Neuron (in vitro differentiated cells): Measurements from ENCODE around the gene NET1.

Experiments used
- H2AFZ ChIP-seq: one replicate; pipeline ENCODE4 v1.6.1; 2013; ENCODE audit warnings: low read depth, mild to moderate bottlenecking, inconsistent platforms, low read length, moderate library complexity
- H3K27me3 ChIP-seq: one replicate; pipeline ENCODE4 v1.6.1; 2013; ENCODE audit warnings: low read length; ENCODE audit not compliant: insufficient read depth
- H3K36me3 ChIP-seq: one replicate; pipeline ENCODE4 v1.6.1; 2013; ENCODE audit warnings: low read length; ENCODE audit not compliant: insufficient read depth
- H3K4me1 ChIP-seq: one replicate; pipeline ENCODE4 v1.6.1; 2013; ENCODE audit warnings: low read length; ENCODE audit not compliant: insufficient read depth
- H3K4me3 ChIP-seq: 2 replicates; pipeline ENCODE4 v1.5.1; 2013; ENCODE audit warnings: mild to moderate bottlenecking, low read length, moderate library complexity
- H3K9me3 ChIP-seq: one replicate; pipeline ENCODE4 v1.6.1; 2013; ENCODE audit warnings: low read length

Gene NET1

DNA sequence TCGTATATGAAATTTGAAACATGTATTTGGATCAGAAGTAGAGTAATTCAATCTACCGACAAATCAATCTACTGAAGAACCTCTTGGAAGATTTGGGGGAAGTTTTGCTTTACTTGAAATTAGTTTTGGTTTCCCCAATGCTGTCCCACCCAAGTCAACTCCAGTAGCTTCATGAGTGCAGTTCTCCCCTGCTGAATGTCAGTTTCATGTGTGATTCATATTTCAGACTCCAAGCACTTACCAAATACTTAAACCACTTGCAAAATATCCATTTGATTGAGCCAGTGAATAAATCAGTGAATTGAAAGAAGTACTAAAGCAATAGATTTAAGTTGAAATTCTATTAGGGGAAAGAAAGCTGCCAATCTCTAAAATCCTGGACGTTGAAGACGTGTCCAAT lies 77.7 kb downstream of the NET1 start:
- Histone ChIP-seq H3K4me1 (no peaks in the 10 kb centered on the region), H3K4me3 (no peak overlapping the region), H2AFZ (no peak overlapping the region), H3K36me3 (no peaks in the 10 kb centered on the region), H3K27me3 (peaks cover 19% of the 10 kb centered on the region), H3K9me3 (no peaks in the 10 kb centered on the region)

DNA sequence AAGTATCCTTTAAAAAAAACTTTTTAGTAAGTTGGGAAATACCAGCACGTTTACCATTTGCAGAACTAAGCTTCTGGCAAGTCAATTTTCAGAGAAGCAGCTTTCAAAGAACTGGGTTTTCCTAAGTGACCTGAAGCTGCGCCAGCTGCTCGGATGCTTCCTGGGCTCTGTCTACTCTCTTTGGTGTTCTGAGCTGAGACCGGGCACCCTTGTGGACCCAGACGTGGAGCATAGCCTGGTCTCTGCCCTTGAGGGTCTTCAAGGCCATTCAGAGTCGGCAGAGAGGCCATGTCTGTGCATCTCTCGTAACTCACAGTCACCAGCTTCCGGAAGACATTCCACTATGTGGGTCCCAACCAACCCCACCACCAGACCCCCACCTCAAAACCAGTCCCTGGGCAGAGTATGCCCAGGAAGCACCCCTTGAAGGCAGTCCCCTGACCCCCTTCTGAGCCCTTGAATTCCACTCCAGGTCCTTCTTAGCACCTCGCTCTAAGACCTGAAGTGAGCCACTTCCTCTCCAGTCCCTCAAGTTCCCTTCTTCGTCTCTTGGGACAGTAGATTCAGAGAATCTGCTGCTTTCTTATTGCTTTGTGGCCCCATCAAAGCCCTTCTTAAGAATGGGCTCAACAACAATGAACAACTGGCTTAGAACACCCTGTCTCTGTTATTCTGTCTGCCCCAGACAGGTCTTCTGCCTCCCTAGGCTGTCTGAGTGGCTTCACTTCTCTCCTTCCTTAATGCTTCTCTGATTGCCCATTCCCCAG lies 78.5 kb downstream of the NET1 start:
- no peak overlapping the region for H3K4me3 ChIP-seq
- H2AFZ ChIP-seq, result no peak overlapping the region
- H3K9me3 ChIP-seq, result no peaks in the 10 kb centered on the region
- peaks cover 14% of the 10 kb centered on the region for H3K27me3 ChIP-seq
- H3K36me3 ChIP-seq, result no peaks in the 10 kb centered on the region
- H3K4me1 ChIP-seq, result no peaks in the 10 kb centered on the region

DNA sequence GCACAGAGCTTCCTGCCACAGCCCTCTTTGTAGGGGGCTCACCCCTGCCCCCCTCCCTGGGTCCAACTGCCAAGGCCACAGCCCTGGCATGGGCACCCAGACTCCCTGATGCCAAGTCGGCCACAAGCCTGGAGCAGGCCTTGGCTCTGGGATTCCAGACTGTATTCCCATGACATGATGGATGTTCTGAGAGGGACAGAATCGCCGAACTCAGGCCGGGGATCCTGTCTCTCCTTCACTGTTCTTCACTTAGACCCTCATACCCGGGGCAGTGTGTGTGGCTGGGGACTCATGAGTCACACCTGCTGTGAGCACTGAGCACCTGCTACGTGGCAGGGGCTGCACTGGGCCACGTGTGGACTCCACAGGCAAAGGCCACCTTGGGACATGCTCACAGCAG lies 79.1 kb downstream of the NET1 start:
- no peaks in the 10 kb centered on the region for H3K4me1 ChIP-seq
- peaks cover 14% of the 10 kb centered on the region for H3K27me3 ChIP-seq
- H3K9me3 ChIP-seq, result no peaks in the 10 kb centered on the region
- H3K4me3 ChIP-seq, result no peak overlapping the region
- H3K36me3 ChIP-seq, result no peaks in the 10 kb centered on the region
- no peak overlapping the region for H2AFZ ChIP-seq

DNA sequence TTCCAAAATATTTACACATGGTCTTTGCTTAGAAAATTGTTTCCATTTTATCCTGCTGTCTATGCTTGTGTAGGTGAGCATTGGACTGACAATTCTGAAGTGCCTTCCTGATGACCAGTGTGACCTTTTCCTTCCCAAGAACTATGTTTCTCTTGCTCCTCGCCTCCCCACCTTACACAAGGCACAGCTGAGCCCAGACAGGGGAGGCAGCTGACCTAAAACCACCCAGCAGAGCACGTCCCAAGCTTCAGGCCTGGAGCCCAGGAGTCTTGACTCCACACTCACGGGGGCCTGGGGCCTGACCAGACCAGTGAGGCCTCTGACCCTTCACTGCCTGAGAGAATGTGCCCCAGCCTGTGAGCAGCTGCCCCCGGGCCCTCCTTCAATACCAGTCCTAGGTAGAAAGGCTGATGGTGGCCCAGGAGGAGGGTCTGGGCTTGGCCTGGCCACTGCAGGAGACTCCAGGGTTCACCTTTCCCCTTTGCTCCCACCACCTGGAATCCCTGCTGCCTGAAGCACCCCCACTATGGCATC lies 80.0 kb downstream of the NET1 start:
- H3K27me3 ChIP-seq, result peaks cover 7% of the 10 kb centered on the region
- no peak overlapping the region for H2AFZ ChIP-seq
- H3K36me3 ChIP-seq, result no peaks in the 10 kb centered on the region

DNA sequence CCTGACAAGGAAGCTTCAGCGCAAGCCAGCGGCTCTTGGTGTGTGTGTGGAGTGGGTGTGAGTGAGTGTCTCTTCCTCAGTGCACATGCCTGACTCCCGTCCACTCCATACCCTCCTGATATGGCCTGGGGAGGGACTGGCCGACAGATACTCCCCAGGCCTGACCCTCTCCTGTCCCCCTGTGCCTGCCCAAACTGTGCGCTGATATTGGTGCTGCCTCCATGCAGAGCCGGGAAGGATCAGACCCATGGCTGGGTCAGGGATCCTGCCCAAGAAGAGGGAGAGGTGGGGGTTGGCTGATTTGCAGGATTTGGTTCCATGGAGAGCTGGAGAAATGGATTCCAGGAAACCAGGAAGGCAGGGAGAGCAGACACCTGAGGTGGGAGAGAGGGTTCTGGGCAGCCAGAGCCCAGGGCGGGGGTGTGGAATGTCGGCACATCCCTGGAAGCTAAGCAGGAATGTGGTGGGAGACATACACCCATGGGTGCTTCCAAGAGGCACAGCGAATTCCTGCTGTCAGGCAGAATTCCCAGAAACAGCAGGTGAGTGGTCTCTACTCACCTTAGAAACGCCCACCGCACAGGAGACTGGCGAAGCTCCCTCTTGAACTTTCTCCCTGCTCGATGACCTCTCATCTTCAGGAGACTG lies 80.7 kb downstream of the NET1 start:
- Histone ChIP-seq H3K9me3 (no peaks in the 10 kb centered on the region), H3K36me3 (no peaks in the 10 kb centered on the region), H3K4me3 (no peak overlapping the region), H3K27me3 (peaks cover 7% of the 10 kb centered on the region), H3K4me1 (no peaks in the 10 kb centered on the region), H2AFZ (no peak overlapping the region)

More for the DNA sequence above, 80.0 kb downstream of the NET1 start:
- Histone ChIP-seq H3K4me3 (no peak overlapping the region), H3K4me1 (no peaks in the 10 kb centered on the region), H3K9me3 (no peaks in the 10 kb centered on the region)

DNA sequence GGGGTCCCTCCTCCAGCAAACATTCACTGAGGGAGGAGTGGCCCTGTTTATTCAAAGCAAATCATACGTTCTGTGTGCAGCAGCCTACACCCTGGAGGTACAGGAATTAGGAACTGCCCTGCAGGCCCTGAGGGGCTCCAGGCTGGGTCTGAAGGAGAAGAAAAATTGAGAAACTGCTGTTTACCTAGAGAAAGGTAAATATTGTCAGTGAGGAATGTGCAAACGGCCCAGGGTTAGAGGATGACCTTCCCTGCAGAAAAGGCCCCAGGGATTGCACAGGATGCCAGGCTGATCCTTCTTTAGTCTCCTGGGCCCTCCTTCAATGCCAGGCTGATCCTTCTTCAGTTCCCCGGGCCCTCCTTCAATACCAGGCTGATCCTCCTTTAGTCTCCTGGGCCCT lies 81.3 kb downstream of the NET1 start:
- H2AFZ ChIP-seq, result no peak overlapping the region
- H3K4me1 ChIP-seq, result no peaks in the 10 kb centered on the region
- no peaks in the 10 kb centered on the region for H3K9me3 ChIP-seq
- peaks cover 6% of the 10 kb centered on the region for H3K27me3 ChIP-seq
- no peaks in the 10 kb centered on the region for H3K36me3 ChIP-seq
- H3K4me3 ChIP-seq, result no peak overlapping the region

DNA sequence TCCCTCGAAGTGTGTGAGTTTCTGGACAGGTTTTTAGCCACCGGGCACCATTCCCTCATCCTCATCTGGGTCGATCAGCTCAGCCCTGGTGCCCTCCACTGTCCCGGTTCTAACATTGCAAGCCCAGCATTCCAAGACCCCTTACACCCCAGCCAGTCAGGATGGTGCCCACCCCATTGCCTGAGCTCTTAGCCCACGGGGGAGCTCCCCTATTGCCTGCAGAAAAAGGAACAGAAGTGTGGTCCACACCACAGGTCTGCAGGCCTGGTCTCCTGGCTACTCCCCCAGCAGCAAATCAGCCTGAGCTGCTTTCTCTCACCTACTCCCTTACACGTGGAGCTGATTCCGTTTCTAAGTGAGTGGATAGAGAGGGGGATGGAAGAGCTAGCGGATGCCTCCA lies 82.3 kb downstream of the NET1 start:
- Histone ChIP-seq H3K27me3 (peaks cover 3% of the 10 kb centered on the region), H3K9me3 (no peaks in the 10 kb centered on the region), H3K4me3 (no peak overlapping the region), H3K4me1 (no peaks in the 10 kb centered on the region), H2AFZ (no peak overlapping the region), H3K36me3 (no peaks in the 10 kb centered on the region)

DNA sequence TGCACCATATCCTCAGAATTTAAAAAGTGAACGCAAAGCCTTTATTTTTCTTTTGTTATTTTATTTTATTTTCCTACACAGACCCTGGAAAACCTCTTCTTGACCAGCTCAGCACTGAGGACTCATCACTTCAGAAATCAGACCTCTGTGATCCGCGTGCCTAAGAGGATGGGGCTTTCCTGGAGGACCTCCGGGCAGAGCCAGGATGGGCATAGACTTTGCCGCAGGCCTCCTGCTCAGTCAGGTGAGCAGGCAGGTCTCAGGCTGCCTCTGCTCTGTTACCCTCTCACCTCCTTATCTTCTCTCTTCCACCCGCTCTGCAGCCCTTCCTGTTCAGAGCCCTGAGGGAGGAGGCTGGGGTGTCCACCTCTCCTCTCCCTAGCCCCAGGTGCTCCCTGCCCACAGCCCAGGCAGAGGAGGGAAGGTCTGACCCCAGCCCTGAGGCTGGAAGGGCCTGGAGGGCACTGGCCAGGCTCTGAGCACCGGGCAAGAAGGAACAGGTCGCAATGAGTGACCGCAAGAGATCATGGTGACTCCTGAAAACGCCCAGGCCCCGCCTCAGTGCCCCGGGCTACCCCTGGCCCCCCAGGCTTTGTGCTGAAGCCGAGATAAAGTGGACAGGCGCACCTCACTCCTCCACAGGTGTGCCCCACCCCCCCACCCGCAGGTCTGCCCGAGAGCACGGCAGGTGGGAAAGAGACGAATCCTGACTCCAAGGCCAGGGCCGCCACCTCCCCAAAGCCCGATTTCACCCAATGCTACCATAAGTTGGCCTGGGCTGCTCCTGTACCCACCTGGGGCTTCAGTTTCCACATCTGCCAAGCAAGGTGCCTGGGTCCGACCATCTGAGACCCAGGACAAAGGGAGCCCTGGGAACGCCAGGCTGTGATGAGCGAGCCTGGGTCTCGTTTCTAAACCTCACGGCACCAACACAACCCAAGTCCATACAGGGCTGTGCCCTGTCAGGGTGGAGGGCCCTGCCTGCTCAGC lies 84.2 kb downstream of the NET1 start:
- peaks cover 7% of the 10 kb centered on the region for H3K27me3 ChIP-seq
- H3K36me3 ChIP-seq, result no peaks in the 10 kb centered on the region
- no peak overlapping the region for H3K4me3 ChIP-seq
- no peaks in the 10 kb centered on the region for H3K9me3 ChIP-seq
- H3K4me1 ChIP-seq, result no peaks in the 10 kb centered on the region
- no peak overlapping the region for H2AFZ ChIP-seq

DNA sequence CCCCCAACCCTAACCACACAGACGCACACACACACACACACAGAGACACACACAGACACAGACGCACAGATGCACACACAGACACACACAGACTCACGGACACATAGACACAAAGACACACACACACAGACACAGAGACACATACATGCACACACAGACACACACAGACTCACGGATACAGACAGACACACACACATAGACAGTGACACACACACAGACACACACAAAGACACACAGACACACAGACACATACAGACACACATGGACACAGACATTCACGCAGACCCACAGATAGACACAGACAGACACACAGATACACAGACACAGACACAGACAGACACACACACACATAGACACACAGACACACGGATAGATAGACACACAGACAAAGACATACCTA lies 84.9 kb downstream of the NET1 start:
- no peak overlapping the region for H2AFZ ChIP-seq
- no peaks in the 10 kb centered on the region for H3K9me3 ChIP-seq
- peaks cover 9% of the 10 kb centered on the region for H3K27me3 ChIP-seq
- no peaks in the 10 kb centered on the region for H3K4me1 ChIP-seq
- no peak overlapping the region for H3K4me3 ChIP-seq
- H3K36me3 ChIP-seq, result no peaks in the 10 kb centered on the region

DNA sequence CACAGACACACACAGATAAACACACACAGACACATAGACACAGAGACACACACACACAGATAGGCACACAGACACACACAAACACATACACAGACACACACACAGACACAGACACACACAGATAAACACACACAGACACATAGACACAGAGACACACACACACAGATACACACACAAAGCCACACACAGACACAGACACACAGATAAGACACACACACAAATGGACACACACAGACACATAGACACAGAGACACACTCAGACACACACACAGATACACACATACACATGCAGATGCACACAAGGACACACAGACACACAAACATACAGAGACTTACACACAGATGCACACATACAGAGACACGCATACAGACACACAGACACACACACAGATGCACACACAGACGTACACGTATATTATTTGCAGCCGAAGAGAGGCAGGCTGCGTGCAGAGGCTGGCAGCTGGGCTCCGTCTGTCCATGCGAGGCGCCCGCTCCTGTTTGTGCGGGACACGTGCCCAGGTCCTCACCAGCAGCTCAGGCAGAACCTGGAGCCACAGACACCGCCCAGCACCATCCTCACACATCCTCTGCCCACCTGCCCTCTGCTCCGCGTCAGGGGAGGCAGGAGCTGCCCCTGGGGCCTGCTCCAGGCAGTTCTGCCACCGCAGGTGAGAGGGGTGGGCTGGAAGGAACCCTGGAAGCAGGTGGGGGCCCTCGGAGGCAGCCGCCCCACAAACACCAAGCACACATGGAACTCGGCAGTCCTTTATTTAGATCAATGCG lies 85.8 kb downstream of the NET1 start:
- H3K36me3 ChIP-seq, result no peaks in the 10 kb centered on the region
- no peaks in the 10 kb centered on the region for H3K9me3 ChIP-seq
- no peak overlapping the region for H3K4me3 ChIP-seq
- no peak overlapping the region for H2AFZ ChIP-seq
- H3K4me1 ChIP-seq, result no peaks in the 10 kb centered on the region
- peaks cover 7% of the 10 kb centered on the region for H3K27me3 ChIP-seq

DNA sequence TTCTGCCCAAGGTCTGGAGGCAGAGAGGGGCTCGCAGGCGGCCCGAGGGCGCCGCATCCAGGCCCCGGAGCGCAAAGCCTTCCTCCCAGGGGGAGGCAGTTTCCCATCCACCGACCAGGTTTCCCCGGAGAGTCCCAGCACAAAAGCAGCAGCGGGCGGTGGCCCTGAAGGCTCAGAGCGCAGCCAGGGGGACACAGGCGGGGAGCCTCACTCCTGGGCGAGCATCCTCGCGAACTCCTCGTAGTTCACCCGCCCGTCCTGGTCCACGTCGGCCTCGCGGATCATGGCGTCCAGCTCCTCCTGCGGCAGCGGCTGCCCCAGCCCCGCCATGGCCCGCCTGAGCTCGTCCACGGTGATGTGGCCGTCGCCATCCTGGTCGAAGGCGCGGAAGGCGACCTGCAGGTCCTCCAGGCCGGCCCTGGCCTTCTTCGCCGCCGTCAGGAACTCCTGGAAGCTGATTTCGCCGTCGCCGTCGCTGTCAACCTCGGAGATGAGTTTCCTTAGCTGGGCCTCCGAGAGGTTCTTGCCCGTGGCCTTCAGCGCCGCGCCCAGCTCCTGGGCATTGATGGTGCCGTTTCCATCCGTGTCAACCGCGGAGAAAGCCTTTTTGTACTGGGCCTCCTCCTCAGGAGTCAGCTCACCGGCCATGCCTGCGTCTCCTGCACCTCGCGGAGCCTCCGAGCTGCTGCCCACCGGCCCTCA lies 86.6 kb downstream of the NET1 start:
- H3K4me1 ChIP-seq, result no peaks in the 10 kb centered on the region
- H3K4me3 ChIP-seq, result no peak overlapping the region
- H3K27me3 ChIP-seq, result peaks cover 7% of the 10 kb centered on the region
- no peak overlapping the region for H2AFZ ChIP-seq
- no peaks in the 10 kb centered on the region for H3K36me3 ChIP-seq
- H3K9me3 ChIP-seq, result no peaks in the 10 kb centered on the region
